NCI-H526 (cell line): ENCODE data around the gene EFCAB6.

Experiments
- DNase-seq, 2 experiments: peaks; one replicate each; lab custom pipeline; 2025; lab: John Stamatoyannopoulos, UW

EFCAB6 gene

DNA sequence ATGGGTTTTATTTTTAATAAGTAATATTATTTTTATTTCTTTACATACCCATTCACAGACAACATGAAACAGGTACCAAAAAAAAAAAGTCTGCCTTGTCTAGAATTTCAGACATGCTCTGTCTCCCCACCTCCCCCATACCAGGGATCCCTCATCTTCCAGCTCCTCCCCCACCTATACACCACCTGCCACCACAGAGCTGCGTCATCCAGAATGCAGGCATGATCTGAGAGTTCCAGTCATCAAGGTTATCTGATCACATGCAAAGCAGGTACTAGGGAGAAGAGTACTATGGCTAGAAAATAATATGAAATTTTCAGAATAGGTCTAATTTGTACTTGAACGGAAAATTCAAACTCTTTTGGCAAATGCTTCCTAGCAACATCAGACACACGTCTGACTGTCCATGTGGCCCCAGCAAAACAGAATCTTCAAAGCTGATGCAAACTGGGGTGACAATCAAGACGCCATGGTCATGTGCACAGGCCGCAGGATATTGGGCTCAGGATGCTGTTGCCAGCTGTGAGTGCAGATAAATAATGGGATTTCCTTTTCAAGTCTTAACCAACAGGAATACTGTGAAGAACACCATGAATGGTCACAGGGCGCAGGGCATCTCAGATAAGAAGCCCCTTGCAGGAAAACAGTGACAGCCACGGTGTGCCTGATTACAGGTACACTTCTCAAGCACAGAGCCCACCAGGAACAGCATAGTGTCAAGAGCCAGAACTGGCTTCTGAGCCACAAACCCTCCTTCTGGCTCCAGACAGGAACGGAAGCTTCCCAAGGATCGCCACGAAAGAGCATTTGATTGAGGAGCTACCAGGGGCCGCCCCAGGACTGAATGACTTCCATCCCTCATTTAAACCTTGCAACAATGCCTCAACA lies 169.5 kb downstream of the EFCAB6 start:
- DNase-seq = peak; percentile 20 to 73

DNA sequence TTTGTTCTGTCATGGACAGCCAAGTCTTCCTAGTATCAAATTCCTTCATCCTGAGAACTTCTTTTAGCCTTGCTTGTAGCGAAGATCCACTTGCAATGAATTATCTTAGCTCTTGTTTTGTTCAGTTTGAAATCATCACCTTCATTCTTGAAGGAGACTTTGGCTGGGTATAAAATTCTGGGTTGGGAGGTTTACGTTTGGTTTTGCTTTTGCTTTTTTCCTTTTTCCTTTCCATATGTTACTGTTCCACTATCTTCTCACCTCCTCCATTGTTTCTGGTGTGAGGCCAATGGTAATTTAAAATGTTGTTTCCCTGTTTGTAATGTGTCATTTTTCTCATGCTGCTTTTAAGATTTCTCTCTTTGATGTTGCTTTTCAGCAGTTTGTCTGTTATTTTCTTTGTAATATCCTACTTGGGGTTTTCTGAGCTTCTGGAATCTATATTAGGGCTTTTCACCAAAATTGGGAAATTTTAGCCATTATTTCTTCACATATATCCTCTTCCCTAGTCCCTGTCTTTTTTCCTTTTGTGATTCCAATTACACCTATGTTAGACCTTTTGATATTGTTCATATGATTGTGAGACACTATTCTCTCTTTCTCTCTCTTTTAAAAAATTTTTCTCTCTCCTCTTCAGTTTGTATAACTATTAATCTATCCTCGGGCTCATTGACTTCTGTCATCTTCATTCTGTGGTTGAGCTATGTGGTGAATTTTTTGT lies 172.7 kb downstream of the EFCAB6 start:
- DNase-seq = no peak

DNA sequence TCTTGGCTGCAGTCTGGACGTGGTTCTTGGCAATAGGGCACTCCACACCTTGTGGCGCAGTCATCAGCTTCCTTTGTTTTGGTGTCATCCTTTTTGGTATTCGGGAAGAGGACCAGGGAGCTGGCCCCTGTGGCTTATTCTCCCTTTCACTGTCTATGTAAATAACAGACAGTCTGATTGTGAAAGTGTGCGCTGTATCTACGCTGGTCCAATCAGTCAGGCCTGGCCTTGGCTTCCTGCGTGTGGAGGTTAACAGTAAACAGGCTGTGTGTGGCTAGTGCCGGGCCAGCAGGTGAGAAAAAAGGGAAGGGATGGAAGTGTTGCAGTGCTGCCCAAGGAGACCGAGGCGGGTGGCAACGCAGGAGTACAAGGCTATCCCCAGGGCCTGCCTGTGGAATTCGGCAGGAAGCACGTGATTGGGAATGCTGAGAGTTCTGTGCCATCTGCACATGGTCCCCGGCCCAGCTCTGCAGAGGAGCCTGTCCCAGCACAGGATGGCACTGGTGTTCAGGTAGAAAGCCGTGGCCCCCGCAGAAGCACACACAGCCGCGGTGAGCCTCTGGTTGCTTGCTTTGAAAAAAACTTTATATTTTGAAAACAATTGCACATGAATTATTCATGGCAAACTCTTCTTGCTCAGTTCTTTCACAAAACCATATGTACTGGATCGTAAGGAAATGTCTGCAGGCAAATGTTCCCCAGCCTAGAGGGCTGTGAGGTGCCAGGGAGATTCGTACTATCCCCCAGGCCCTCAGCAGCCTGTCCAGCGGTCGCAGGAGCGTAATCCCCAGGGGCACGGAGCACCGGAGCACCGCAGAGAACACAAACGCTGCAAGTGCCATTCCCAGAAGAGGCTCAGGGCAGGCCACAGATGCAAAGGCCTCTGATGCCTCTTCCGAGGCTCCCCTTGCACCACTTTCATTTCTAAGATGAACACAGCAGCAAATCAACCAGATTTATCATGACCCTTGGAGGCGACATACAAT lies 174.5 kb downstream of the EFCAB6 start:
- no peak for DNase-seq

DNA sequence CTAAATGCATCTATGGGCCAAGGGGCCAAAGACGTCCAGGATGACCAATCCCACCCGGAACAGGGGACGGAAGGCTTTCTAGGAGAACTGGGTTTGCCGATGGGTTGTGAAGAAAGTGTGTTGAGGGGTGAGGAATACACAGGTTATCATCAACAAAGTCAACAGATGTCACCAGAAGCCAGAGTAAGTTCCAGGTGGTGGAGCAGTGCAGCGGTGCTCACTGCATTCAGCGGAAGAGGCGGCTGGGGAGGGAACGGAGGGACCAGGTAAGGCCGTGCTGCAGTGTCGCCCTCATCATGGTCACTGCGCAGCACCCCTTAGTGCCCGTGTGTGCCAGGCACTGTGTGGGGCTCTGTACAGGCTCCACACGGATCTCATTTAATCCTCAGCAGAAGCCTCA lies 176.0 kb downstream of the EFCAB6 start:
- peak in 1 of 2 experiments; percentile 14 for DNase-seq

DNA sequence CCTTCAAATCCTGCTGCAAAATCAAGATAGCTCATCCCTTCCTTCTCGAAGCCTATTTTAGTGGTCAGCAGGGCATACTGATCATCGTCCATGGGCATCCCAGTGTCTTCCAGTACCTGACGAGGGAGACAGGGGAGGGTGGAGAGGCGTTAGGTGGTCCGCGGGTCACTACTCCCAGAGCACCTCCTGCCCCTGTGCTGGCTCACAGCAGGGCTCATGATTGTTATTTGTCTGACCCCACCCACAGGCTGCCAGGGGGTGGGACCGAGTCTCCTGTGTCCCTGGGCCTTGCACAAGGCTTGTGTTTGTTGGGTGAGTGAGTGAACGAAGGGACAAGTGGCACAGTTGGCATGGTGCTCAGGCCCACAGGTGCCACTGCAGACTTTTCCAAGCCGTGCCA lies 177.0 kb downstream of the EFCAB6 start:
- DNase-seq = no peak

DNA sequence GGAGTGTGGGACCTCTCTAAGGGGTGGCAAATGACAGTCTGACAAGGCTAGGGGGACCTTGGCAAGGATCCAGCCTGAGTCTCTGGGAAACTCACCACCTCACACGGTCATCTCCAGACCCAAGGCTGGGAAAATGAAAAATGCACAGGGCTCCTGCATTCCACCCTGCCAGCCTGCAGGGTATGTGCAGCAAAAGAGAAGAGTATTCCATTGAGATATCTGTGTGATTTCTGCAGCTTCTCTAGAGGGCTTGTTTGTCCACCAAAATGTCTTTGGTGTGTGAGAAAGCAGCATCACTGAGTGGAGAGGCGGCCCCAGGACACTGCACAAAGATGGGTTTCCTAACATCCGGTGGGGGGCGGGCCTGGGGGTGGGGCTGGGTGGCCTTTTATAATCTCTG lies 177.8 kb downstream of the EFCAB6 start:
- DNase-seq = no peak

DNA sequence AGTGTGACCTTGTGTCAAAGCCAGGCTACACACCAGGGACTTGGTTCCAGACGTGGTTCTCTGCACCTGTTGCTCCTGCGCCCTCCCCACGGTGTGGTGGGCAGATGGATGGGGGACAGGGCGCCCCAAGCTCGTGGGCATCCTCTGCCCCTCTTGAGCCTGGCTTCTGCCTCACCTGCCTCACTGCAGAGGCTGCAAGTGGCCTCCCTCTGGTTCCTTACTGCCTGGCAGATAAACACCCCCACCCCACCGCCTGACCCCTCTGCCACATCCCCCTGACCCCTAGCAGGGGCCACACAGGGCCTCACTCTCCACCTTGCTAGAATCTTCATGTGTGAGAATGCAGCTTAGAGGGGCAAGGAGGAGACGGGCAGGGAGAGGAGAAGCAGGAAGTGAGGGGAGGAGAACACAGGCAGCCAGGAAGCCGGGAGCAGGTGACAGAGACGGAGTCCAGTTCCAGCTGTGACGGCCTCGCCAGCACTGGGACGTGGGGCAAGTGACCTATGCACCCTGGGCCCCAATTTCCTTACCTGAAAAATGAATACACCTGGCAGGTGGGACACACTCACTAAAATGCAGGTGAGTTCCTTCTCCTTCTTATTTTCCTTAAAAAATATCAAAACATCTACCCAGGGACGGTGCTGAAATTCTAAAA lies 178.3 kb downstream of the EFCAB6 start:
- DNase-seq = no peak

DNA sequence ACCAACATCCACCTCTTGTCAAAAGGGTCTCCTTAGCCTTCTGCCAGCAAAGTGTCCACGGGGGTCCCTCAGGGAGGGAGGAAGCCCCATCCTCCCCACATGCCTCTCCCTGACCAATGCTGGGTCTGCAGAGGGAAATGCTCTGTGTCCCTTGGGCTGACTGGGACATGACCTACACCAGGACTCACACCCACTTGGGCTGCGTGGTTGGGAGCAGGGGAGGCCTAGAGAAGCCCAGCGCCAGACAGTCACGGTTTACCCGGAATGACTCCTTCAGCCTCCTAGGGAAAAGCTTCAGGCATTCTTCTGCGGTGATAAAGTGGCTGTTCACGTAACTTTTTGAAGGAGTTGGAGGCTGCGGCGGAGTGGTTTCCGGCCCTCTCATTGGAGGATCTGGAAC lies 180.3 kb downstream of the EFCAB6 start:
- DNase-seq = no peak

DNA sequence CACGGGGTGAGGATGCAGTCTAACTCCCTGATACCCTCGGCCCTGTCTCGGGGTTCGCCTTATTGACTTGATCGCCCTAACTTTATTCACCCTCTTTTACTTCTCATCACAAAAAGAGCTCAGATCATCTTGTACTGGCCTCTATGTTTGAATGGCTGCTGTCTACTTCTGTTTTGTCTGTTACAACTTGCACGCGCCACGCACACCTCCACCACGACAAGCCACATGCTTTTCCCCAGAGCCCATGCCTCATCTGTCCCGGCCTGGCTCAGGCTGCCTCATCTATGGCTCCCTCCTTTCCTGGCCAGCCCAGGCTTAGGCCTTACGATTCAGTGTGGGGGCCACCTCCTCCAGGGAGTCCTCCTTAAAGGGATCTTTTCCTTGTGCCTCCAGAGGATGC lies 180.9 kb downstream of the EFCAB6 start:
- DNase-seq = no peak

DNA sequence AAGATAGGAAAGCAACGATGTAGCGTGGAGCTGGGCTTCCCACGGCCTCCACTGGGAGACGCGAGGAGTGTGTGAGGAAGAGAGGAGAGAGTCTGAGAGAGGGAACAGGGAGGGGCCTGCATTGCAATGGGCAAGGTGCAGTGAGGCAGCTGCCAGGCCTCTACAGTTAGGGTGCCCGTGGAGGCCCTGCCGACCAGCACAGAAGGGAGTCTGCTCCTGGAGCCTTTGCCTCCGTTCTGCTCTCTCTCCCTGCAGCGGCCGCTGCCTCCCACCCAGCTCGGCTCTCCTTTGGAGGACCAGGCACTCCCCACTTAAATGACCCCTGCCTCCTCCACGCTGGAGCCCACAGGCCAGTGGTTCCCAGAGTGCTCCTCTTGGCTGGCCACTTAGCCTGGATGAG lies 181.7 kb downstream of the EFCAB6 start:
- no peak for DNase-seq

DNA sequence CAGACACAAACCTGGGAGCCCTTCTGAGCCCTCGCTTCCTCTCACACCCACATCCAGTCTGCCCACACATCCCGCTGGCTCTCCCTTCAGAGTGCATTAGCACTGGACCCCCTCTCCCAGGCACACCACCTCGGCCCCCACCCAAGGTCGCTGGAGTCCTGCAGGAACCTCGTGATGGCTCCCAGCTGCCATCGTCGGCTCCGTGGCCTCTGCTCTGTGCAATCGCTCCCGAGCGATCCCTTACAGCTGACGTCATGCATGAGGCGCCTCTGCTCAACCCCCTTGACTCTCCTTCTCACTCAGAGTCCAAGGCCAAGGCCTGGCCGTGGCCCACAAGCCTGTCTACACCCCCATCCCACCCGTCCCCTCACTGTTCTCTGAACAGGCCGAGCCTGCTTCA lies 183.9 kb downstream of the EFCAB6 start:
- no peak for DNase-seq

DNA sequence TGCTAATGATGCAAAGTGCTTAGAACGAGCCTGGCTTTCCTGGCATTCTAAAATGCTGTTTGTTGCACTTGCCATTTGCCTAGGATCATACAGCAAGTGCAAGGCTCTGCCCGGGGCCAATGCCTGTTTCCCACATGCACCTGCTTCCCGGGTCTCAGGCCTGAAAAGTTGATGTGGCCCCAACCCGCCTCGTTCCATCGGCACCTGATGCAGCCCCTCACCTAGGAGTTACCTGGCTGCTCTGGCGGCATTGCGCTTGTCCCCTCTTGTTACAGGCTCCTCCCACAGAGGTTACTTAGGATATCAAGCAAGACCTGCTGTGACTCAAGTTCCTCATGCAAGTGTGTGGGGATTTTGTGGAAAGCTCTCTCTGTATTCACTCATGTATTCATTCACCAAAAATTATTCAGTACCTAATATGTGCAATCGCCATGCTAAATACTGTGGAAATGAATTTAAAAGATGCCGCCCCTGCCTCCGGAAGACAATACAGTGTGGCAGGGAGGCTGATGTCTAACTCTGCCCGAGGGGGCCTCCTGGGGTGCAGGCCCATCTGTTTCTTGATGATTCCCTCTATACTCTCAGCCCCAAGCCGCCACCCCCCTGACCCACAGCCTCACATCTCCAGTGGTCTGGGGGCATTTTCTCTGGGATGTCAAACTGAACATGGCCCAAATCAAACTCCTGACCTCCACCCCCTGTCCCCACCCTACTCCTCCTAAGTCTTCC lies 184.5 kb downstream of the EFCAB6 start:
- no peak for DNase-seq

DNA sequence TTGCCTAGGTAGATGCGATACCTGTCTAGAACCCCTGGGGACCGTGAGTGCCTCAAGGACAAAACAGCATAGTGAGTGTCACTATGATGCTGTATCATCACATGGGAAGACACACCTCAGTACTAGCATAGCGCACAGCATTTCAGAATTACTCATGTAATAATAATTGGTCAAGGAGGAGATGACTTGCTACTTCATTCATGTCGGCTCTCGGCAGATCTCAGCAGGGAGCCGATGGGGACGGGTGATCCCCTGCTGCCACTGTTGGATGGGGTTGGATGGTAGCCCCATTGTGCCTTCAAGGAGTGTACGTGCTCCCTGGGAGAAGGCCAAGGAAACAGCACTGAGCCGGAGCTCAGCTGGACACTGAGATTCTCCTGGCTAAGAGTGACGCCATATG lies 186.9 kb downstream of the EFCAB6 start:
- no peak for DNase-seq

DNA sequence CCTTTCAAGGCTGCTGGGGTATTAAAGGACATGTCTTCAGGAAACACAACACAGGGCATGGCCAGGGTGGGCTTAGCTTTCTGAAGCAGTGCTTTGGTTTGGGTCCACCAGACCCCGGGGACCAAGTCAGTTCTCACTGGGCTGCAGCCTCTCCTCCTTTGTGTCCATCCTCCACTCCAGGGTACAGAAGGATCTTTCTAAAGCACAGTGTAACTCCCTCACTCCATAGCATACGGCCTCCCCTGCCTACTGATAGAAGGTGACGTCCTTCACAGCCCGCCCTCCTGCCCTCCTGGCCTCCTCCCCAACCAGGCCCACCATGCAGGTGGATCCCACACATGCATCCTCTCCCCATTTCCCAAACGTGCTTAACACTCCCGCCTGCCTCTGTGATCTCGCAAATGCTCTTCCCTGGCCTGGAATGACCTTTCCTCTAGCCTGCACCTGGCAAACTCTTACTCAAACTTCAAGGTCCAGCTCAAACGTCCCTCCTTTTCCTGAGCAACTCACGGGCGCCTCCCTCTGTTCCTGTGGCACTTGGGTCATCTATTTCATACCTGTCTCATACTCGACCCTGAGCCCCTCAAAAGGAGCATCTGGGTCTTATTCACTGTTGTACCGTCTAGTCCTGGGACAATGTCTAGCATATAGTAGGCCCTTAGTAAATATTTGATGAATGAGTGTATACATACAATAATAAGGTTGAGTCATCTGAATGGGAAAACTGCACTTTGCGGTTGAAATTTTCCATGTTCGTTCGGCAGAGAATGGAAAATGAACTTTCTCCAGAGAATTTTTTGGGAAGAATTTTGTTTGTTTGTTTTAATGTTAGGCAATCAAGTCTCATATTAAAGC lies 187.7 kb downstream of the EFCAB6 start:
- DNase-seq = no peak

DNA sequence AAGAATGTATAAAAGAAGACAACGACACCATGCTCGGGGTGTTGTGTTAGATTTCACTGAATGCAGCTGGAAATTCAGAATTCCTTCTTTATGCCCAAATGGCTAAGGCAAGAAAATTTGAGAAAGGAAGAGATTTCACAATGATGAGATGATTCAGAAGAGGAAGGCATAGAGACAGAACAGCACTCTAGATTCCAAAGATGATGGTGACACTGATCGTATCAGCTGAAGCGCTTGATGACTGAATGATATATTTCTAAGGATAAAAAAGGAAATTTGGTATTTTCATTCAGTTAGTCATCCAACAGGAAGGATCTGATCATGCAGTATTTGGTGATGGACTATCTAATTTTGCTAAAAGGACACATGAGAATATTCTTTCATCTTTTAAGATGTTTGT lies 189.2 kb downstream of the EFCAB6 start:
- no peak for DNase-seq

DNA sequence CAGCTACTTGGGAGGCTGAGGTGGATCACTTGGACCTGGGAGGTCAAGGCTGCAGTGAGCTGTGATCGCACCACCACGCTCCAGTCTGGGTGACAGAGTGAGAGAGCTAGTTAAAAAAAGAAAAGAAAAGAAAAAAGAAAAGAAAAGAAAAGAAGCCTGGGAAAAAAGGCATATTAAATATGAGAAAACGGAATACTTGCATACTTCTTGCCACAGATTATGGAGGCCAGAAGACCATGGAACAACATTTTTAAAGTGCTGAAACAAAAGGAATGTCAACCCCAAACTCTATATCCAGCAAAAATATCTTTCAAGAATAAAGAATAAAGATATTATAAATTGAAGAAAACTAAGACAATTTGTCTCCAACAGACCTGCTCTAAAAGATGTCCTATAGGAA lies 191.9 kb downstream of the EFCAB6 start:
- no peak for DNase-seq

DNA sequence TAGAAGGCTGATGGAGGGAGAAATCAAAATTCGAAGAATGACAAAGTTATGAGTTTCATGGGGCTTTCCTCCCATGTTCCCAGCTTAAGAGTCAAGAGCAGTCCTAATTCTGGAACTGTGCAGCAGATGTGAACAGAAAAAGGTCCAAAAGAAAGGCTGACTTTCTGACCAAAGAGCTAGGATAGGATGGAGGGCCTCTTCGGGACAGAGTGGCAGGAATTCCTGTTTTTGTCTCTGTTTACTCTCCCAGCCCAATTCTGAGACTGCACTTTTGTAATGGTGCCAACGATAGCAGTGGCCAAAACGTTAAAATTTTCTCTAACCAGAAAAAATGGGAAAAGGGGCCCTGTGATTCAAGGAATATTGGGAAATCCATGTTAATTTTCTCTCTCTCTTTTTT lies 193.6 kb downstream of the EFCAB6 start:
- DNase-seq = no peak

DNA sequence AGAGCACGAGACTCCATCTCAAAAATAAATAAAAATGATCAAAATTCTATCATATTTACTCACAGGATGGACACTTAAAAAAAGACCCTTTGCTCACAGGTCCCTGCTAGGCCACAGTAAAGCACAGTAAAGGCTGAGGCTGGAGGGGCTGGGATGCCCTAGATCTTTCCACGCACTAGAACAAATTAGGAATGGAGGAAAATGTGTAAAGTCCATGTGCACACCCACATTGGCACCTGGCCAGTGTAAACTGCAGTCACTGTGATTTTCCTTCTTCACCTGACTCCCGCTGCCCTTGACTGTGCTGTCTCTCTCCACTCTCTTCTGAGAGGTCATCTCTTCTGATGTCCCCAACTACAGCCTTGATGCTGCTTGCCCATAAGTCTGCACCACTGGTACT lies 195.5 kb downstream of the EFCAB6 start:
- DNase-seq = no peak

DNA sequence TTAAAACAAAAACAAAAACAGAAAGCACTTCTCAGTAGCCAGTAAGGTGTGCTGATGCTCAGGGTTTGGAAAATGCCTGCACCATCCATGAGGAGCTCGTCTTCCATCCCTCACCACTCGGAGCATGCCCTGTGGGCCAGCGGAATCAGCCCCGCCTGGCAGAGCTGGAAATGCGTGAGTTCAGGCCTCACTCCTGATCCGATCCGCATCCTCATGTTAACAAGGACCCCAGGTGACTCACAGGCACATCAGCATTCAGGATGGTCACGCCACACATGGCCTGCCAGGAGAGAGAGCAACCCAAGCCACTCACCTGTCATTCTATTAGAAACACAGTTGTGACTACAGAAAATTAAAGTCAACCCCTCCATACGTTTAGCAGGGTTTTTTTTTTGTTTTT lies 211.8 kb downstream of the EFCAB6 start:
- DNase-seq = no peak

DNA sequence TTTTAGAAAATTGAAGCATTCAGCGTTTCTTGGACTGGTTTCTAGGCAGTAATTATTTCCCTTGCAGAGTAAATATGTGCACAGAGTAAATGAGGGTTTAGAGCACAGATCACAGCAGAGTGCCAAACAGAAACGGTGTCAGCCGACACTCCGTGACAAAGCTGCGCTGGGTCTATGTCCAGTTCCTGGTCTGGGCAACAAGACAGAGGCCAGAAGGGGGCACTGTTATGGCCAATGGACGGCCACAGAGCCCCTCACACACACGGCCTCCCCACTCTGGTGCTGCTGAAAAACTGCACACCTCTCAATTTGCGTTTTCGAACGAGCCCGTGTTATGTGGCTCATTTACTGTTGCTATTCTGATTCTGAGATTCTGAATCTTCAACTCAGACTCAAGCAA lies 219.6 kb downstream of the EFCAB6 start:
- no peak for DNase-seq
